Coronary artery (tissue), 2 donors: Measurements from ENCODE around the gene C3orf85.
"Not testable (repeated sequence)": the region's sequence is repeated elsewhere in the genome, so short reads cannot be mapped to it uniquely, and the experiment has no call there.

Experiments
- DNase-seq: peaks from one replicate; pipeline ENCODE4 v3.0.0-alpha.2; 2017; ENCODE audit warnings: low spot score
- H3K27ac ChIP-seq, 2 donors: fragments of 200-600 bp; sonication (generic); one replicate each; pipeline ENCODE4 v1.5.1; 2016 to 2019
- H3K4me3 ChIP-seq: fragments of 200-600 bp; sonication (generic); 2 replicates; pipeline ENCODE4 v1.5.1; 2016; ENCODE audit warnings: mild to moderate bottlenecking, moderate library complexity
- CTCF ChIP-seq: fragments of 200-600 bp; sonication (generic); IDR thresholded peaks from one replicate; pipeline ENCODE4 v1.5.1; 2019; ENCODE audit warnings: antibody characterized with exemption

The C3orf85 gene

GRCh38 chr3:109125902-109126301, 10.6 kb upstream of the C3orf85 start:
- DNase-seq: no peak
- TF ChIP-seq CTCF: no peak
- H3K27ac ChIP-seq: no peak overlapping the region
- H3K4me3 ChIP-seq: no peak overlapping the region

GRCh38 chr3:109127553-109127952, 9.0 kb upstream of the C3orf85 start:
- DNase-seq: no peak
- H3K4me3 ChIP-seq: no peak overlapping the region
- no peak for TF ChIP-seq CTCF
- H3K27ac ChIP-seq: no peak overlapping the region

GRCh38 chr3:109131276-109131675, 5.2 kb upstream of the C3orf85 start:
- no peak overlapping the region for H3K4me3 ChIP-seq
- H3K27ac ChIP-seq: no peak overlapping the region
- no peak for DNase-seq
- no peak for TF ChIP-seq CTCF

- no peak for TF ChIP-seq CTCF
- DNase-seq: no peak
- Histone ChIP-seq H3K27ac (no peak overlapping the region), H3K4me3 (no peak overlapping the region)
Observed at GRCh38 chr3:109132801-109133473, 3.6 kb upstream of the C3orf85 start.

GRCh38 chr3:109133474-109133816, 3.1 kb upstream of the C3orf85 start:
- not testable (repeated sequence) for DNase-seq, H3K4me3 ChIP-seq, H3K27ac ChIP-seq

- DNase-seq: no peak
- no peak overlapping the region for H3K4me3 ChIP-seq
- no peak overlapping the region for H3K27ac ChIP-seq
- TF ChIP-seq CTCF: no peak
Observed at GRCh38 chr3:109137761-109138160, 1.2 kb downstream of the C3orf85 start.

- Histone ChIP-seq H3K4me3 (no peak overlapping the region), H3K27ac (no peak overlapping the region)
- no peak for DNase-seq
- no peak for TF ChIP-seq CTCF
Observed at GRCh38 chr3:109140318-109140717, 3.8 kb downstream of the C3orf85 start.

GRCh38 chr3:109143646-109144045, 7.1 kb downstream of the C3orf85 start:
- no peak for DNase-seq
- TF ChIP-seq CTCF: no peak
- H3K4me3 ChIP-seq: no peak overlapping the region
- H3K27ac ChIP-seq: no peak overlapping the region
